Thyroid gland (tissue), 4 donors: ENCODE measurements around the gene WDFY4. TPM values are rescaled to one million over a fixed set of nuclear protein-coding genes. Genes with fewer than 3 reads are reported as not detected.

ENCODE experiments used
- DNase-seq, 2 donors: peaks; one replicate each; pipeline ENCODE4 v3.0.0-alpha.2; 2019
- H3K27ac ChIP-seq, 3 donors: fragments of 200-600 bp; sonication (generic); 1 replicate in 2 of 3; 2 replicates in 1 of 3; pipeline ENCODE4 v1.5.1; 2016 to 2019; ENCODE audit warnings: mild to moderate bottlenecking in 1 of 3, moderate library complexity in 1 of 3
- H3K27me3 ChIP-seq: fragments of 200-600 bp; sonication (generic); one replicate; pipeline ENCODE4 v1.5.1; 2019
- H3K36me3 ChIP-seq, 2 donors: fragments of 200-600 bp; sonication (generic); one replicate each; pipeline ENCODE4 v1.5.1; 2016 to 2019
- H3K4me1 ChIP-seq, 2 donors: fragments of 200-600 bp; sonication (generic); one replicate each; pipeline ENCODE4 v1.5.1; 2017 to 2019
- H3K4me3 ChIP-seq, 3 donors: fragments of 200-600 bp; sonication (generic); replicated peaks in 1 of 3; 1 replicate in 2 of 3; 2 replicates in 1 of 3; pipeline ENCODE4 v1.5.1; 2016; ENCODE audit warnings: mild to moderate bottlenecking in 1 of 3
- H3K9me3 ChIP-seq: fragments of 200-600 bp; sonication (generic); one replicate; pipeline ENCODE4 v1.5.1; 2017
- POLR2A ChIP-seq, 2 donors: fragments of 450-650 bp; IDR thresholded peaks; one replicate each; pipeline ENCODE4 v1.6.1; 2017; ENCODE audit warnings: antibody characterized with exemption in 2 of 2, mild to moderate bottlenecking in 2 of 2, moderate library complexity in 1 of 2
- WGBS, 2 donors: methylation state at CpG; one replicate each; pipeline ENCODE4 v1.1.5; 2017; 5-methylcytosine and 5-hydroxymethylcytosine counted together
- intact Hi-C: fragments of 100-400 bp; cut with DNase I; formaldehyde crosslinking; loops from one replicate; pipeline ENCODE4 v1.15.1; 2023
- total RNA-seq, 4 donors: library from RNA; depleted of rRNA; stranded (reverse); fragments of >200 nt; gene quantifications; one replicate each; pipeline ENCODE4 v1.2.3, GENCODE V29; 2016
- TF ChIP-seq, protein P1 (sequence below), 6 experiments: fragments of 200-600 bp in 3 of 6; fragments of 450-650 bp in 3 of 6; sonication (generic) in 3 of 6; IDR thresholded peaks; one replicate each; pipeline ENCODE4 v1.5.1; 2016 to 2019; ENCODE audit warnings: antibody characterized with exemption in 6 of 6, mild to moderate bottlenecking in 2 of 6, inconsistent platforms in 1 of 6, moderate library complexity in 1 of 6

Gene WDFY4
- total RNA-seq, 4 donors from 2014 or later: 1.0 to 3.5 (median 1.2) TPM

DNA sequence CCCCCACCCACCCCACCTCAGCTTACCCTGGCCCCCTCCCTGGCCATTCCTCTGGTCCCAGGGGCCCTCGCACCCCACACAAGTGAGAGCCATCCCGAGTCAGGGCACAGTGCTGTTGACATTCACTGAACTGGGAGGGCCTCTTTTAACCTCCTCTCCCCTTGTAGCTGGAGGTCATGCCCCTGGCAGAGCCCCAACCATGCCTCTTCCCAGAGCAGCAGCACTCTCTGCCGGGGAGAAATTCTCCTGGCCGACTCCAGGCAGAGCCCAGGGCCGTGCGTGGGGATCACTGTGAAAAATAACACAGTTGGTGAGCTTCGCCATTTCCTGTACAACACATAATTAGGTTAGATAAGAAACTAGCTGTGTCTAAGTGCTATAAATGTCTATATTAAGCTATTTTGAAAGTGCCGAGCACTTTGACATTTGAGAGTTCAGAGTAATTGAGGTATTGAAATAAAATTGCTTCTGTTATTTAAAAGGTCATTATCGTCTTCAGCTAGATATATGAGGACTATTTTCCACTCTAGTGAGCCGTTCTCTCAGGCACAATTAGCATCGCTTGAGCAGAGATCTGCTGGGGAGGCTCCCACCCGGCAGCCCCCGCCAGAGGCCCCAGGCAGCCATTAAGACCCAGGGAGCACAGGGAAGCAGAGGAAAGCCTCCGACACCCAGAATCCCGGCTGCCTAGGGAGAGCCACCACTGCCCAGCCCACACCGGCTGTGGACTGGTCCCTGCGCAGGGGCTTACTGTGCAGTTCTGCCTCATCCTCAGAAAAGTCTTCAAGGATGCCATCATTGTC, 317.4 kb downstream of the WDFY4 start:
- Histone ChIP-seq H3K27me3 (no peaks in the 10 kb centered on the region), H3K27ac (no peak overlapping the region), H3K36me3 (no peaks in the 10 kb centered on the region), H3K9me3 (no peaks in the 10 kb centered on the region), H3K4me3 (no peak overlapping the region), H3K4me1 (peaks cover 14 to 29% of the 10 kb centered on the region in 2 donors)
- TF ChIP-seq POLR2A (IDR thresholded peaks at IDR 0.05): no peak
- TF ChIP-seq, protein P1, sequence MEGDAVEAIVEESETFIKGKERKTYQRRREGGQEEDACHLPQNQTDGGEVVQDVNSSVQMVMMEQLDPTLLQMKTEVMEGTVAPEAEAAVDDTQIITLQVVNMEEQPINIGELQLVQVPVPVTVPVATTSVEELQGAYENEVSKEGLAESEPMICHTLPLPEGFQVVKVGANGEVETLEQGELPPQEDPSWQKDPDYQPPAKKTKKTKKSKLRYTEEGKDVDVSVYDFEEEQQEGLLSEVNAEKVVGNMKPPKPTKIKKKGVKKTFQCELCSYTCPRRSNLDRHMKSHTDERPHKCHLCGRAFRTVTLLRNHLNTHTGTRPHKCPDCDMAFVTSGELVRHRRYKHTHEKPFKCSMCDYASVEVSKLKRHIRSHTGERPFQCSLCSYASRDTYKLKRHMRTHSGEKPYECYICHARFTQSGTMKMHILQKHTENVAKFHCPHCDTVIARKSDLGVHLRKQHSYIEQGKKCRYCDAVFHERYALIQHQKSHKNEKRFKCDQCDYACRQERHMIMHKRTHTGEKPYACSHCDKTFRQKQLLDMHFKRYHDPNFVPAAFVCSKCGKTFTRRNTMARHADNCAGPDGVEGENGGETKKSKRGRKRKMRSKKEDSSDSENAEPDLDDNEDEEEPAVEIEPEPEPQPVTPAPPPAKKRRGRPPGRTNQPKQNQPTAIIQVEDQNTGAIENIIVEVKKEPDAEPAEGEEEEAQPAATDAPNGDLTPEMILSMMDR (IDR thresholded peaks at IDR 0.05): no peak
- intact Hi-C loops: no loop called here
- WGBS, 2 donors: 77% methylated on average over 16 to 17 of the region's 17 CpGs
- no peak for DNase-seq

DNA sequence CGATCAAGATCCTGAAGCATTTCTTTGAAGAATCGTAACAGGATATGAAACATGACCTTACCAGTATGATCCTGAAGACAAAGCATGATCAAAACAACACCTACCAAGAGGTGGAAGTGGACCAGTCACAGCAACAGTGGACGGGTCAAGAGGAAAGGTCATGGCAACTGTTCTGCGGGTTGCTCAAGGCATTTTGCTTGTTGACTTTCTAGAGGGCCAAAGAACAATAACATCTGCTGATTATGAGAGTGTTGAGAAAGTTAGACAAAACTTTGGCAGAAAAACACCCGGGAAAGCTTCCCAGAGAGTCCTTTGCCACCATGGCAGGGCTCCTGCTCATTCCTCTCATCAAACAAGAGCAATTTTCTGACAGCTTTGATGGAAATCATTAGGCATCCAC, 320.6 kb downstream of the WDFY4 start:
- TF ChIP-seq, protein P1 (IDR thresholded peaks at IDR 0.05): no peak
- no peak for TF ChIP-seq POLR2A (IDR thresholded peaks at IDR 0.05)
- intact Hi-C loops: no loop called here
- no peaks in the 10 kb centered on the region for H3K9me3 ChIP-seq
- H3K27ac ChIP-seq: no peak overlapping the region
- H3K4me1 ChIP-seq: peaks cover 19 to 28% of the 10 kb centered on the region in 2 donors
- H3K36me3 ChIP-seq: no peaks in the 10 kb centered on the region
- peak; percentile 59 for DNase-seq
- WGBS, 2 donors: 22 to 39% methylated on average over 5 of the region's 5 CpGs
- no peaks in the 10 kb centered on the region for H3K27me3 ChIP-seq
- H3K4me3 ChIP-seq: no peak overlapping the region

- Histone ChIP-seq H3K4me1 (peaks cover 19 to 25% of the 10 kb centered on the region in 2 donors), H3K27ac (no peak overlapping the region), H3K4me3 (no peak overlapping the region), H3K36me3 (no peaks in the 10 kb centered on the region), H3K9me3 (no peaks in the 10 kb centered on the region), H3K27me3 (no peaks in the 10 kb centered on the region)
- DNase-seq: no peak
- 73 to 81% methylated on average over 5 of the region's 5 CpGs for WGBS, 2 donors
- intact Hi-C loops: no loop called here
- TF ChIP-seq, protein P1 (IDR thresholded peaks at IDR 0.05): no peak
- TF ChIP-seq POLR2A (IDR thresholded peaks at IDR 0.05): no peak
These were observed 322.5 kb downstream of the WDFY4 start for GRCh38 chr10:49007129-49007528.

DNA sequence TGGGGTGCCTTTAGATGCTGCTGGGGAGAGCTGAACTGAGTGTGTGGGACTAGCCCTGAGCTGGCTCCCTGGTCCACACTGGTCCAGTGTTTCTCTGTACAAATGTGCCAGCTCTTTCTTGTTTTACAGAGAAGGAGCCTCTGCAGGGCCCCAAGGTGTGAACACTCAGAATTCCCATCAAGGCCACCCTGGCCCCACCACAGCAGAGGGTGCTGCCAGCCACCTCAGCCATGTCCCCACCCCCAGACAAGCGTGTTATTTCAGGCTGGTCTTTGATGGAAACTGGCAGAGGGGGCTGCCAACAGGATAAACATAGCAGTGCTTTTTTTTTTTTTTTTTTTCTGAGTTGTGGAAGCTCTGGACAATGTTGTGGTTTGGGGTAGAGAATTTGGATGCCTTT, 323.4 kb downstream of the WDFY4 start:
- Histone ChIP-seq H3K36me3 (no peaks in the 10 kb centered on the region), H3K4me1 (peaks cover 19 to 25% of the 10 kb centered on the region in 2 donors), H3K4me3 (no peak overlapping the region), H3K27ac (no peak overlapping the region), H3K9me3 (no peaks in the 10 kb centered on the region), H3K27me3 (no peaks in the 10 kb centered on the region)
- intact Hi-C loops: no loop called here
- no peak for DNase-seq
- TF ChIP-seq, protein P1 (IDR thresholded peaks at IDR 0.05): no peak
- no peak for TF ChIP-seq POLR2A (IDR thresholded peaks at IDR 0.05)
- WGBS, 2 donors: 41 to 50% methylated on average over 1 of the region's 1 CpG

- Histone ChIP-seq H3K4me1 (peaks cover 19 to 25% of the 10 kb centered on the region in 2 donors), H3K4me3 (no peak overlapping the region), H3K36me3 (no peaks in the 10 kb centered on the region), H3K9me3 (no peaks in the 10 kb centered on the region), H3K27ac (no peak overlapping the region), H3K27me3 (no peaks in the 10 kb centered on the region)
- 49 to 76% methylated on average over 11 to 13 of the region's 13 CpGs for WGBS, 2 donors
- no peak for DNase-seq
- TF ChIP-seq, protein P1 (IDR thresholded peaks at IDR 0.05): no peak
- no peak for TF ChIP-seq POLR2A (IDR thresholded peaks at IDR 0.05)
- intact Hi-C loops: no loop called here
These were observed 324.0 kb downstream of the WDFY4 start for GRCh38 chr10:49008505-49009198.
